GM18499 (cell line): ENCODE measurements around the gene SELENON.
"Not testable (repeated sequence)": the region's sequence is repeated elsewhere in the genome, so short reads cannot be mapped to it uniquely, and the experiment has no call there.

Source experiments
- ATAC-seq: cut with Tn5 transposase; IDR thresholded peaks from one replicate; pipeline ENCODE4 v1.9.1; 2021; ENCODE audit warnings: moderate number of reproducible peaks; ENCODE audit not compliant: insufficient read depth, unreplicated experiment

SELENON gene

GRCh38 chr1:25821630-25822091, 21.7 kb downstream of the SELENON start:
- no peak for ATAC-seq

GRCh38 chr1:25825605-25826004, 25.6 kb downstream of the SELENON start:
- ATAC-seq = no peak

DNA sequence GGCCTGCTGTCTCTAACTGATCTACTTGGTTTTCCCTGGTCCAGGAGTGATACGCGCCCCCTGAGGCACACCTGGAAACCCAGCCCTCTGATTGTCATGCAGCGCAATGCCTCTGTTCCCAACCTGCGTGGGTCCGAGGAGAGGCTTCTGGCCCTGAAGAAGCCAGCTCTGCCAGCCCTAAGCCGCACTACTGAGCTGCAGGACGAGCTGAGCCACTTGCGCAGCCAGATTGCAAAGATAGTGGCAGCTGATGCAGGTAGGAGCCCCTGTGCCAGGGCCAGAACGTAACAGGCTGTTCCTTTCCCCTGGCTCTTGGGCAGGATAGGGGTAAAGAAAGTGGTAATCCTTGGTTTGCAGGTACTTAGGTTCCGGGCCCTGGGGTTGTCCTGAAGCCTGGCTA, 26.6 kb downstream of the SELENON start:
- ATAC-seq = no peak

DNA sequence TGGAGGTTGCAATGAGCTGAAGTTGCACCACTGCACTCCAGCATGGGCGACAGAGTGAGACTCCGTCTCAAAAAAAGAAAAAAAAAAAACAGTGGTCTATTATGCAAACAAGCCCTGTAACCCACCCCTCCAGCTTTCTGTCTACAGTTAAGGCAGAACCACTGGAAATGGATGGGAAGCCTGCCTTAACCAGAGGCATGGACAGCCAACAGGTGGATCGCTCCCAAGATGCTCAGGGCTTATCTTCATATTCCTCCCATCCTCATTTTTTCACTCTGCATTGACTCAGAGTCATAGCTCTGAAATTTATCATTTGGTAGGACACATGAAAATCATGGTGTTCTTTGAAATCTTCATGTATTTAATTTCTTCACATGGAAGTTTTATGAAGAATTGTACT, 28.5 kb downstream of the SELENON start:
- no peak for ATAC-seq

GRCh38 chr1:25829046-25829445, 29.1 kb downstream of the SELENON start:
- ATAC-seq = no peak

- no peak for ATAC-seq
These were observed 31.7 kb downstream of the SELENON start for GRCh38 chr1:25831569-25832196.

DNA sequence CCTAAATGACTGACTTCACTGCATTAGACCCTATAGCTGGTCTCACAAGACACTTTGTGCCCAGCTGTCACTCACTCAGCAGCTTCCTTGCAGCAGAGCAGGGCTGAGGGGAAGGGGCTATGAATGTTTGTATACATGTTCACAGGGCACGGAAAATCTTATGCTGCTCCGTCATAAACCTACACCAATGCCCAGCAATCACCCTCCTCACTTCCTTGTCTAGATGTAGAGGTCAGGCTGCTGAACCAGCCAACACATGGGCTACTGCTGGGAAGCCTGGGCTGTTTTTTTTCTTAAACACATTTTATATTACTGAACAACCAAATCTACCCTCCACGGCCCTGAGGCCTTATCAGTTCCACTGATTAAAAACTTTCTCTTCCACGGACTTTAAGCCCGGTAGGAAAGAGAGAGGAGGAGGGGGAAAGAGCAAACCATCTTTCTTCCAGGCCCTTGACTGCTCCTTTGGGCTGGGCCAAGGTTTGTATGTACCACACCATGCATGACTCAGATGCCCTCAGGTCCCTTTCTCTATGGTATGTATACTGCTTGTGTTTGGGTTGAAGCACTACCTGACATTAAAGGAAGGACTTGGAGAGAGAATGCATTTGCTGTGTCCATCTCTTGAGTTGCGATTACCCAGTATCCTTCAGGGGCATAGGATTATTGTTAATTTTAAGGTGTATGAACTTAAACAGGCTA, 32.5 kb downstream of the SELENON start:
- no peak for ATAC-seq

- ATAC-seq = no peak
These were observed 33.2 kb downstream of the SELENON start for GRCh38 chr1:25833158-25833557.

DNA sequence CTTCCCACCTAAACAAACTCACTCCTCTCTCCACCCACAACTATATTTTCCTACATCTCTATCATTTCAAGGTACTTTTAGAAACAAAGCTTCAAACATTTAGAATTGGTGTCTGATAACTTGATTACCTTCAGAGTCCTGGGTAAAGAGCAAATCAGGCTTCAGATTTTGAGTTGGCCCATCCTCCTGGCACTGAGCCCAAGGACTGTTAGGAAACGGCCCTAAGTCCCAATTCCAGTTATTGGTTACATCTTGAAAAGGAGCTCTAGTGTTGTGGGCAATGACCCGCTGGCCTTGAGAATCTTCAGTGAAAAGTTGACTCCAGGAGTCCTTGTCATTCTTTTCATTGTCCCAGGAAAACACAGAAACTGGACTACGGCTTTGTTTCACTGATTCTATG, 34.9 kb downstream of the SELENON start:
- no peak for ATAC-seq

GRCh38 chr1:25836695-25837094, 36.7 kb downstream of the SELENON start:
- ATAC-seq = no peak

DNA sequence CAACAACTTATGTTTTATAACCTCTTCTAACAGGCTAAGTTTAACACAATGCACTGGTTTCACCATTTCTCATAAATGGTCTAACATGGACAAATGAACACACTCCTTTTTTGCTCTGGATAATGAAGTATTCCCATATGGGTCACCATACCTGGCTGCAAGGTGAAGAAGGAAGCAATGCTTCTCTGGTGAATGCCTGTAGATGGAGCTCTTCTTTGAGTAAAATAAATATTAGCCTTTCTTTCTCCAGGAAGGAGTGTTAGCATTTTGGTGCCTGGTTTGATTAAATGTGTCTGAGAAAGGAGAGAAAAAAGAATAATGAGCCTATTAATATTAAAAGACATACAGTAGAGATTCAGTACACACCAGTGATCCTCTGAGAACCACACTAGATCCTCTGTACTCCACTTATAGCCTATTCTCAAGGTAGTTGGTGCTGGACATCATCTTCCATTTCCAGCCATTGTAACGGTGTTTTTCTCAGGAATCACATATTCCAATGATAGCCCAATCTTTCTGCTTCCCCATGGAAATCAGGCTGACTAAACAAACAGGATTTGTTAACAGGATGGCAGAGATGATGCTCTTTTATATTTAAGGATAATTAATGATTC, 37.4 kb downstream of the SELENON start:
- no peak for ATAC-seq

DNA sequence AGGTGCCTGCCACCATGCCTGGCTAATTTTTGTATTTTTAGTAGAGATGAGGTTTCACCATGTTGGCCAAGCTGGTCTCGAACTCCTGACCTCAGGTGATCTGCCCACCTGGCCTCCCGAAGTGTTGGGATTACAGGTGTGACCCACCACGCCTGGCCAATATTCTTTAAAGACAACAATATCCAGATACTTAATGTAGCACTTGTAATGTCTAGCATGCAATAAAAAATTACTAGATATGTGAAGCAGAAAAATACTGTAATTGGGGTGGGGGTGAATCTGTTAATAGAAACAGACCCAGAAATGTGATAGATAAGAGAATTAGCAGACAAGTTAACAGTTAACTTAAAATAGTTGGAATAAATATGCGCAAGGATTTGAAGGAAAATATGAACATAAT, 39.8 kb downstream of the SELENON start:
- not testable (repeated sequence) for ATAC-seq

DNA sequence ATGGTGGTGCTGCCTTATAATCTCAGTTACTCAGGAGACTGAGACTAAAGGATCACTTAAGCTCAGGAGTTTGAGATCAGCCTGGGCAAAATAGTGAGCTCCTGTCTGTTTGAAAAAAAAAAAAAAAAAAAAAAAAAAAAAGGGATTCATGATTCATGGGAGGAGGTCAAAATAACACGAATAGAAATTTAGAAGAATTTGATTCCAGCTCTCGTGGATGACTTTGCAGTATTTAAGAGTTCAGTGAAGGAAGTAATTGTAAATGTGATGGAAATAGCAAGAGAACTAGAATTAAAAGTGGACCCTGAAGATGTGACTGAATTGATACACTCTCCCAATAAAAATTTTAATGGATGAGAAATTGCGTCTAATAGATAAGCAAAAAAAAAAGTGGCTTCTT, 43.5 kb downstream of the SELENON start:
- no peak for ATAC-seq

DNA sequence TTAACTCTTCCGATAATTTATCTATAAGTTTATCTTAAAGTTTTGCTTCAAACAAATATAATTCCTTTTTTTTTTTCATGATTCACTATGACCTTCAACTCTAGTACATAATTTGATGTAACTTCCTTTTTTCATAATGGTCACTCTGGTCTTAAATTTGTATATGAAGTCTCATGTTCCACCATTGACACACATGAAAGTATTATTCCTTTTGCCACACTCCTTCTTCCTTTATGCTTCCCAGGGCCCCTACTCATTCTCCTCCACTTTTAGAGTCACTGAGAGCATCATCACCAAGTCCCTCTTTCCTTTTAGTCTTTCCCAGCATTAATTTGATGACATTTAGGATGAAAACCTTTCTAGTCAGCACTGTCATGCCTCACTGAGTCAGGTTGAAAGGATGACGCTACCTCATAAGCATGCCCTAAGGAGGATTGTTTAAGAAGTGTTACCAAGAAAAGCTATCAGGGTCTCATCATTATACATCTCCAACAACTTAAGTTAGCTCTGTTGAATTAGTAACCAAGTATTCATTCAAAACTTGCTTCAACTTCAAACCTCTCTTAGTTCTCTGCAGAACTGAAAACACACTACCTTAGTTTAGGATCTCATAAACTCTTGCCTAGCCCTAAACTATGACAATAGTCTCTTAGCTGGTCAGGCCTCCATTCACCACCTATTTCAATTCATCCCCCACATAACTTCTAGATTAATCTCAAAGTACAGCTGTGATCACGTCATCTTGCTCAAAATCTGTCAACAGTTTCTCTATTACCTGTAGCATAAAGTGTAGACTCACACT, 44.7 kb downstream of the SELENON start:
- ATAC-seq = no peak

DNA sequence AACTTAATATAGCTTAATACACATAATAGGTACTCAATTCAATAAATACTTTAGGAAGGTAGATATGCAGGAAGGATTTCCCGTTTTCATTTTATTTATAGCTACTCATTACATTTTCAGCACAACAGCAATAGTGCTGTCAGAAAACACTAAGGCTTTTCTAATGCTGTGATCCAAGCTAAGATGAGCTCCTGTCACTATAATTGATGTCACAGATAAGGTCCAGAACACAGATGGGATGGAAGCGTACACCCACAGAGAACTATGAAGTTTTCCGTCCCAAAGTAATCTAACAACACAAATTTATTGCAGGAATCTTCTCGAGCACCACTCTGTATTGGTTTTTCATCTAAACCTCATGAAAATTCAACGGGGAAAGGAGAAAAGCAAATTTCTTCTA, 45.7 kb downstream of the SELENON start:
- no peak for ATAC-seq

DNA sequence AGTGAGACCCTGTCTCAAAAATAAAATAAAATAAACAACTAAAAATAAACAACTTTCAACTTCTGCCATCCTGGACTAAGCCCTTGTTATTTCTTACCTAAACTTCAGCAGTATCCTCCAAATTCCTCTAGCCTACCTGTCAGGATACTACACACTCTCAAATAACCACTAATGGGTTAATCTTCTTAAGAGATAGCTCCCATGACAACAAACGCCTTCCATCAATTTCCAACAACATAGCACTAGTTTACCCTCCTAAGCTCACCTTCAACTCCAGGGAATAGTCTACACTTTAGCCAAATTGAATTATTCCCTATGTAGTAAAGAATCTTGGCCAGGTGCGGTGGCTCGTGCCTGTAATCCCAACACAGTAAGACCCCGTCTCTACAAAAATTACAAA, 47.9 kb downstream of the SELENON start:
- no peak for ATAC-seq

GRCh38 chr1:25848531-25848930, 48.5 kb downstream of the SELENON start:
- no peak for ATAC-seq

DNA sequence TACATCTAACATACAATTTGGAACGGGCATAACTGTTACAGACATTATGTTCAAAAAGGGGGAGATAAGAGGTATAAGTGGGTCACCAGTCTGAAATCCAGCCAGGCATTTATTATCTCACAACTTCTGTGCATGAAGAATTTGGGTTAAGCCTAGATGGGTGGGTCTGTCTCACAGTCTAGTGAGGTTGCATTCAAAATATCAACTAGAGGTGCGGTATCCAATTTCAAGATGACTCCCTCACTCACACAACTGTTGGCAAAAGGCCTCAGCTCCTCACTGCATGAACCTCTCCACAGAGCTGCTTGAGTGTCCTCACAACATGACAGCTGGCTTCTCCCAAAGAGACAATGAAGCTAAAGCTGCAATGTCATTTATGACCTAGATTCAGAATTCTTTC, 54.6 kb downstream of the SELENON start:
- ATAC-seq = no peak

DNA sequence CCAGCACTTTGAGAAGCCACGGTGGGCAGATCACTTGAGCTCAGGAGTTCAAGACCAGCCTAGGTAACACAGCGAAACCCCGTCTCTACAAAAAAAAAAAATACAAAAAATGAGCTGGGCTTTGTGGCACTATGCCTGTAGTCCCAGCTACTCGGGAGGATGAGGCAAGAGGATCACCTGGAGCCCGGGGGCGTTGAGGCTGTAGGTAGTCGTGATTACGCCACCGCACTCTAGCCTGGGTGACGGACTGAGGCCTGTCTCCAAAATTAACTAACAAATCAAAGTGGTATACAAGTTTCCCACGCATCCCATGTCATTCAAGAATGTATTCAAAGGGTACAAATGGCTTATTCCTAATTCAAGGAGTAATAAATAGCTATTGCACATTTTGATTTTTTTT, 56.9 kb downstream of the SELENON start:
- no peak for ATAC-seq

GRCh38 chr1:25858494-25858893, 58.5 kb downstream of the SELENON start:
- no peak for ATAC-seq
